Left lung (tissue), 10 donors: Measurements from ENCODE around the gene NCK2. TPM values are rescaled to one million over a fixed set of nuclear protein-coding genes. Genes with fewer than 3 reads are reported as not detected.

Source experiments
- ATAC-seq: fragments of 200-7000 bp; cut with Tn5 transposase; one replicate; pipeline ENCODE4 v1.9.1; 2020; ENCODE audit warnings: moderate library complexity
- DNase-seq, 4 donors: peaks; one replicate each; pipeline ENCODE4 v3.0.0-alpha.2; 2013 to 2020
- H3K27ac ChIP-seq, 2 donors: fragments of 200-600 bp; sonication (generic) in 1 of 2; one replicate each; pipeline versions ENCODE4 v1.5.0 to v1.8.0; 2020 to 2021
- H3K27me3 ChIP-seq, 2 donors: fragments of 200-600 bp; sonication (generic) in 1 of 2; one replicate each; pipeline versions ENCODE4 v1.5.0 to v1.8.0; 2020 to 2021
- H3K36me3 ChIP-seq, 2 donors: fragments of 200-600 bp; sonication (generic) in 1 of 2; one replicate each; pipeline versions ENCODE4 v1.5.0 to v1.8.0; 2020 to 2021
- H3K4me1 ChIP-seq, 2 donors: fragments of 200-600 bp; one replicate each; pipeline ENCODE4 v1.8.0; 2021
- H3K4me3 ChIP-seq, 2 donors: fragments of 200-600 bp; sonication (generic) in 1 of 2; one replicate each; pipeline versions ENCODE4 v1.5.0 to v1.8.0; 2020 to 2021; ENCODE audit warnings: mild to moderate bottlenecking in 1 of 2
- H3K9me3 ChIP-seq, 2 donors: fragments of 200-600 bp; sonication (generic) in 1 of 2; one replicate each; pipeline versions ENCODE4 v1.5.0 to v1.8.0; 2020 to 2021
- intact Hi-C, 2 donors: fragments of 100-400 bp; cut with DNase I; formaldehyde crosslinking; loops; one replicate each; pipeline versions ENCODE4 v1.11.2 to v1.14.2; 2022
- polyA plus RNA-seq, 6 donors: library from polyadenylated mRNA; unstranded; fragments of 120-200 nt; gene quantifications; one replicate each; pipeline ENCODE4 v1.2.1, GENCODE V29; 2013; ENCODE audit not compliant: insufficient read length in 6 of 6
- total RNA-seq, 2 donors: library from RNA; stranded (reverse); fragmentation: NEBNext Ultra II Directional; extraction: Animal tissue kit (Norgen Biotek cat#: 25700); gene quantifications; one replicate each; pipeline ENCODE4 v1.2.1, GENCODE V29; 2021
- TF ChIP-seq, protein P1 (sequence below), 2 donors: fragments of 200-600 bp; sonication (generic) in 1 of 2; IDR thresholded peaks; one replicate each; pipeline versions ENCODE4 v1.5.0 to v1.8.0; 2021; ENCODE audit warnings: antibody characterized with exemption in 2 of 2
- donor health status: DM: no; HTN: yes; CAD: no.
- donor health status: DM: no; HTN: no; CAD: no.

Gene NCK2
- total and polyA plus RNA-seq, 8 donors: 37.6 to 88.5 (median 71.7) TPM

DNA sequence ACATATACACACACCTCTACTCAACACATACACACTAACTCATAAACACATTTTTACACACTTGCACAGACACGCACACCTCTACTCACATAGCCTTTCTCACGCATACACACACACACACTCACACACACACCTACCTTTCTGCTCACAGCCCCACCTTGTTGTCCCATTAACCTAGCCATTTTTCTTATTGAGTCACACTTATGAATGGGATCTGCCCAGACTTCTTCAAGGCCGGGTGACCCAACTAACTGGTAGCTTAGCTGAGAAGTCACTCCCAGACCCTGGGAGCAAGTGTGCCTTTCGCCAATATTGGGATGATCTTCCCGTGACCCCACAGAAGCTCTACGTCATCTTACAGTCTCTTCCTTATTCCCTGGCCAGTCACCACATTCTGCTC is 192.2 kb downstream of the NCK2 start:
- TF ChIP-seq, protein P1, sequence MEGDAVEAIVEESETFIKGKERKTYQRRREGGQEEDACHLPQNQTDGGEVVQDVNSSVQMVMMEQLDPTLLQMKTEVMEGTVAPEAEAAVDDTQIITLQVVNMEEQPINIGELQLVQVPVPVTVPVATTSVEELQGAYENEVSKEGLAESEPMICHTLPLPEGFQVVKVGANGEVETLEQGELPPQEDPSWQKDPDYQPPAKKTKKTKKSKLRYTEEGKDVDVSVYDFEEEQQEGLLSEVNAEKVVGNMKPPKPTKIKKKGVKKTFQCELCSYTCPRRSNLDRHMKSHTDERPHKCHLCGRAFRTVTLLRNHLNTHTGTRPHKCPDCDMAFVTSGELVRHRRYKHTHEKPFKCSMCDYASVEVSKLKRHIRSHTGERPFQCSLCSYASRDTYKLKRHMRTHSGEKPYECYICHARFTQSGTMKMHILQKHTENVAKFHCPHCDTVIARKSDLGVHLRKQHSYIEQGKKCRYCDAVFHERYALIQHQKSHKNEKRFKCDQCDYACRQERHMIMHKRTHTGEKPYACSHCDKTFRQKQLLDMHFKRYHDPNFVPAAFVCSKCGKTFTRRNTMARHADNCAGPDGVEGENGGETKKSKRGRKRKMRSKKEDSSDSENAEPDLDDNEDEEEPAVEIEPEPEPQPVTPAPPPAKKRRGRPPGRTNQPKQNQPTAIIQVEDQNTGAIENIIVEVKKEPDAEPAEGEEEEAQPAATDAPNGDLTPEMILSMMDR (IDR thresholded peaks at IDR 0.05): no peak
- Histone ChIP-seq H3K27ac (no peak overlapping the region), H3K27me3 (no peaks in the 10 kb centered on the region), H3K9me3 (peaks cover 0 to 10% of the 10 kb centered on the region in 2 donors), H3K4me3 (no peak overlapping the region), H3K4me1 (no peaks in the 10 kb centered on the region), H3K36me3 (no peaks in the 10 kb centered on the region)
- intact Hi-C loops: no loop called here
- ATAC-seq: no peak
- no peak for DNase-seq

DNA sequence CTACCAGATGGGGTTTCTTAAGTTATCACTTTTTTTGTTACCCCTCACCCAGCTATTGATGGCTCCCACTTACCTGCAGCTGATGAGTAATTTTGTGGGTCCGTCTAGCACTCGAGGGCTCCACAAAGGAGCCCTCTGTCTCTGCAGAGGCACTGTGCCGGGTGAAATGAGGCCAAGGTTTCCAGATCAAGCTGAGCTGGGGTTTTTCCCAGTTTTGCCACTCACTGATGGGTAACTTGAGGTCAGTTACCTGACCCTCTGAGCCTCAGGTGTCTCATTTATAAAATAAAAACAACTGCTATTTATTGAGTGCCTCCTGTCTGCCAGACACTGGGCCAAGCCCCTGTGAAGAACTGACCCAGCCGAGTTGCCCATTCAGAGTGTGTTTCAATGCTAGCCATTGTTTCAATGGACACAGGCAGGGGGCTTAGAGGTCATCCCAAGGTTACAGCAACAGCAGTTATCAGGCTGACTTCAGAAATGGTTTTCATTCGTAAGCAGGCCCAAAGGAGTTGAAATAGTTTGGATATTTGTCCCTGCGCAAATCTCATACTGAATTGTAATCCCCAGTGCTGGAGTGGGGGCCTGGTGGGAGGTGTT is 192.9 kb downstream of the NCK2 start:
- Histone ChIP-seq H3K4me1 (no peaks in the 10 kb centered on the region), H3K36me3 (no peaks in the 10 kb centered on the region), H3K4me3 (no peak overlapping the region), H3K27ac (no peak overlapping the region), H3K9me3 (peaks cover 0 to 10% of the 10 kb centered on the region in 2 donors), H3K27me3 (no peaks in the 10 kb centered on the region)
- TF ChIP-seq, protein P1 (IDR thresholded peaks at IDR 0.05): no peak
- DNase-seq (no peak), ATAC-seq (no peak)
- intact Hi-C loops: no loop called here
